Uterus (tissue), 4 donors: ENCODE data around the gene FOXD2. TPM values are rescaled to one million over a fixed set of nuclear protein-coding genes. Genes with fewer than 3 reads are reported as not detected.

Source experiments
- DNase-seq, 2 donors: peaks; one replicate each; pipeline ENCODE4 v3.0.0-alpha.2; 2019 to 2020
- H3K27ac ChIP-seq, 2 donors: fragments of 200-600 bp; sonication (generic); 1 replicate in 1 of 2; 2 replicates in 1 of 2; pipeline ENCODE4 v1.5.1; 2016 to 2018
- H3K27me3 ChIP-seq, 2 donors: fragments of 200-600 bp; sonication (generic); one replicate each; pipeline ENCODE4 v1.5.1; 2018 to 2019; ENCODE audit warnings: control low read depth in 1 of 2
- H3K36me3 ChIP-seq, 2 donors: fragments of 200-600 bp; sonication (generic); one replicate each; pipeline ENCODE4 v1.5.1; 2019; ENCODE audit warnings: control low read depth in 1 of 2
- H3K4me1 ChIP-seq, 2 donors: fragments of 200-600 bp; sonication (generic); one replicate each; pipeline ENCODE4 v1.5.1; 2018 to 2019; ENCODE audit warnings: control low read depth in 1 of 2
- H3K4me3 ChIP-seq, 2 donors: fragments of 200-600 bp; sonication (generic); 1 replicate in 1 of 2; 2 replicates in 1 of 2; pipeline ENCODE4 v1.5.1; 2018 to 2019; ENCODE audit warnings: mild to moderate bottlenecking in 1 of 2
- H3K9me3 ChIP-seq, 2 donors: fragments of 200-600 bp; sonication (generic); one replicate each; pipeline ENCODE4 v1.5.1; 2019; ENCODE audit warnings: control low read depth in 1 of 2
- POLR2A ChIP-seq, 2 donors: fragments of 450-650 bp; IDR thresholded peaks; one replicate each; pipeline ENCODE4 v1.6.1; 2016; ENCODE audit warnings: antibody characterized with exemption in 2 of 2, mild to moderate bottlenecking in 1 of 2, moderate library complexity in 1 of 2
- intact Hi-C: fragments of 100-400 bp; cut with DNase I; formaldehyde crosslinking; loops from one replicate; pipeline ENCODE4 v1.15.1; 2023; ENCODE audit warnings: low total_unique reads
- total RNA-seq, 4 donors: library from RNA; depleted of rRNA in 3 of 4; stranded (reverse); fragments of >200 nt in 3 of 4; gene quantifications; one replicate each; pipeline versions ENCODE4 v1.1.0 to v1.2.4, GENCODE V29; 2014 to 2023
- TF ChIP-seq, protein P1 (sequence below), 4 experiments: fragments of 200-600 bp in 2 of 4; fragments of 450-650 bp in 2 of 4; sonication (generic) in 2 of 4; IDR thresholded peaks; one replicate each; pipeline ENCODE4 v1.5.1; 2016 to 2019; ENCODE audit warnings: antibody characterized with exemption in 4 of 4, mild to moderate bottlenecking in 2 of 4, moderate library complexity in 1 of 4
- donor health status: DM: yes; HTN: yes; CAD: no.

Gene FOXD2
- total RNA-seq, 4 donors from 2014 or later: 0.62 to 0.67 TPM; not detected in 2

DNA sequence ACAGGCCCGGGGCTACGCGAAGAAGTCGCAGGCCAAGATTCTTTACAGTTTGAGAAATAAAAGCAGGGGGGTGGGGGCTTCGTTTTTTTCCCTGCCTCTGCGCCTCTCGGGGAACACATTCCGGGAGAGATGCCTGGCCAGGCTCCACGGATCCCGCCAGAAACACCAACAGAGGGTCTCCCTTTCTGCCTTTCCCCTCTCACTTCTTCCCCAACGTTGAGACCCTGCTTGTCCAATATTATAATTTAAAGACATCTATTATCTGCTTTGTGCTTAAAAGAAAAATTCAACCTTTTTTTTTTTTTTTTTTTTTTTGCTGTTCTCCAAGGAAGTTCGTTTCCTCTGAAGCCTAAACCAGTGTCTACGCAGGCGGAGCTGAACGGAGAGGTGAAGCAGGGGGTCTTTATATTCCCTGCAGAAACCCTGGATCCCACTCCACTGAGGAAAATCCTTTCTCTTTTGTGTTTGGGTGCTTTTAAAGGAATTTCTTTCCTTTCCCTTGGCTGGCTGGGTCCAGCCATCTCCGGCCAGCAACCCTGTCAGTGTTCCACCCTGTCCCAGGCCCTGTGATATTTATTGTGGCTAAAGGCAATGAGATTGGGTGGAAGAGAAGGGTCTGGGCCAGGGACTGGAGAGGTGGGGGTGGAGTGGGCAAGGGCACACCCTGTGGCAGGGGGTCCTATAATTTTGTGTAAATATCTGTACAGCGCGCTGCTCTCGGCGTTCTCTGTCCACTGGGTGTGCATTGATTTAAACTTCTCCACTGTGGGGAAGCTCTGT lies 2.2 kb downstream of the FOXD2 start:
- no peak for DNase-seq
- H3K4me3 ChIP-seq: no peak overlapping the region
- intact Hi-C loops: loop anchor here (10.0 kb wide), 1 partner anchor 275 kb away; no protein-coding TSS in a partner anchor
- H3K27me3 ChIP-seq: peaks cover 15 to 46% of the 10 kb centered on the region in 2 donors
- peaks cover 0 to 12% of the 10 kb centered on the region in 2 donors for H3K4me1 ChIP-seq
- no peaks in the 10 kb centered on the region for H3K36me3 ChIP-seq
- no peaks in the 10 kb centered on the region for H3K9me3 ChIP-seq
- no peak overlapping the region for H3K27ac ChIP-seq
- TF ChIP-seq POLR2A (IDR thresholded peaks at IDR 0.05): no peak
- TF ChIP-seq, protein P1, sequence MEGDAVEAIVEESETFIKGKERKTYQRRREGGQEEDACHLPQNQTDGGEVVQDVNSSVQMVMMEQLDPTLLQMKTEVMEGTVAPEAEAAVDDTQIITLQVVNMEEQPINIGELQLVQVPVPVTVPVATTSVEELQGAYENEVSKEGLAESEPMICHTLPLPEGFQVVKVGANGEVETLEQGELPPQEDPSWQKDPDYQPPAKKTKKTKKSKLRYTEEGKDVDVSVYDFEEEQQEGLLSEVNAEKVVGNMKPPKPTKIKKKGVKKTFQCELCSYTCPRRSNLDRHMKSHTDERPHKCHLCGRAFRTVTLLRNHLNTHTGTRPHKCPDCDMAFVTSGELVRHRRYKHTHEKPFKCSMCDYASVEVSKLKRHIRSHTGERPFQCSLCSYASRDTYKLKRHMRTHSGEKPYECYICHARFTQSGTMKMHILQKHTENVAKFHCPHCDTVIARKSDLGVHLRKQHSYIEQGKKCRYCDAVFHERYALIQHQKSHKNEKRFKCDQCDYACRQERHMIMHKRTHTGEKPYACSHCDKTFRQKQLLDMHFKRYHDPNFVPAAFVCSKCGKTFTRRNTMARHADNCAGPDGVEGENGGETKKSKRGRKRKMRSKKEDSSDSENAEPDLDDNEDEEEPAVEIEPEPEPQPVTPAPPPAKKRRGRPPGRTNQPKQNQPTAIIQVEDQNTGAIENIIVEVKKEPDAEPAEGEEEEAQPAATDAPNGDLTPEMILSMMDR (IDR thresholded peaks at IDR 0.05): no peak

DNA sequence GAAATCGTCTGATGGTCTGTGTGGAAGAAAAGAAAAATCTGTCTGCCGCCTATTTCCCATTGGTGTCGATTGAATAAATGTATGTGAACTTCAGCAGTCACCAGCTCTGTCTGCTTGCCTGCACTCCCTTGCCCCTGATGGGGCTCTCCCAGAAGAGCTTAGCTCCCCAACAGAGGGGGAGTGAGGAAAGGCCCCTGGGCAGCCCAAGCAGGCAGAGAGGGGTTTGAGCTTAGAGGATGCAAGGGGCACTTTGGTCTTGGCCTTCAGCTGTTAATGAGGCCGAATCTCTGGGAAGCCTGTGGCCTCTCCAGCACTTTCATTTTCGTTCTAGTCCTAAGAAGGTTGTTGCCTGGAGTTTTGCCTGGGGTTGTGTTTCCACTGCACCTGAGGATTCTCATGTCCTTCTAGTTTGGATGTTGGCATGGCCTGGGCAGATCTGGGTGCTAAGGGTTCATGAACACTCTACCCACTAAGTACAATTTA lies 2.8 kb downstream of the FOXD2 start:
- H3K36me3 ChIP-seq: no peaks in the 10 kb centered on the region
- intact Hi-C loops: no loop called here
- peaks cover 0 to 12% of the 10 kb centered on the region in 2 donors for H3K4me1 ChIP-seq
- H3K9me3 ChIP-seq: no peaks in the 10 kb centered on the region
- no peak overlapping the region for H3K4me3 ChIP-seq
- no peak for DNase-seq
- peaks cover 15 to 50% of the 10 kb centered on the region in 2 donors for H3K27me3 ChIP-seq
- no peak overlapping the region for H3K27ac ChIP-seq
- TF ChIP-seq, protein P1 (IDR thresholded peaks at IDR 0.05): no peak
- no peak for TF ChIP-seq POLR2A (IDR thresholded peaks at IDR 0.05)

DNA sequence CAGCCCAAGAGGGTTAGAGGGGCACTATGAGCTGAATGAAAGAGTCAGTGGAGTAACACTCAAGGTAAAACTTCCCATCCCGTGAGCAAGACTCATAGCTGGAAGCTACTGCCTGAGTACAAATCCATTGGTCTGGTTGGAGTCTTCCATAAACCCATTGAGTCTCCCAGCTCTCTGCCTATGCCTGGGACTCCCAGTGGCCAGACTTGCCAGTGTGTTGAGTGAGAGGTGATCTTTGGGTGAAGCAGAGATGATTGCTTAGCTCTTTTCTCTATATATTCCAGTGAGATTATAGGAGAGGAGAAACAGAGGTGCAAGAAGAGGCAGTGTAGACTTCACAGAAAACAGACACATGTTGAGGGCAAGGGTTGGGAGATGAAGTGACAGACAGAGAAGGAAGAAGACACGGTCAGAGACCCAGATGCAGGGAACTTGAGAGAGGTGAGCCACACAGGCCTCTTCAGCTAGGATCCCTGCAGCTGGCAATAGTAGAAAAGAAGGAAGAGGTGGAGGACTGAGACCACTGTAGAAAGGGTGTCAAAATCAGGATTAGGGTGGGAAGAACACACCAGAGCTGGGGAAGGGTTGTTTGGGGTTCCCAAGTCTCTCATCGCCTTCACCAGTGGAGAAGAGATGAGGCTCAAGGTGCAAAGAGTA lies 3.7 kb downstream of the FOXD2 start:
- Histone ChIP-seq H3K27ac (no peak overlapping the region), H3K36me3 (no peaks in the 10 kb centered on the region), H3K9me3 (no peaks in the 10 kb centered on the region), H3K4me1 (peaks cover 0 to 12% of the 10 kb centered on the region in 2 donors), H3K27me3 (peaks cover 15 to 50% of the 10 kb centered on the region in 2 donors), H3K4me3 (no peak overlapping the region)
- no peak for TF ChIP-seq POLR2A (IDR thresholded peaks at IDR 0.05)
- TF ChIP-seq, protein P1 (IDR thresholded peaks at IDR 0.05): no peak
- intact Hi-C loops: no loop called here
- DNase-seq: no peak

DNA sequence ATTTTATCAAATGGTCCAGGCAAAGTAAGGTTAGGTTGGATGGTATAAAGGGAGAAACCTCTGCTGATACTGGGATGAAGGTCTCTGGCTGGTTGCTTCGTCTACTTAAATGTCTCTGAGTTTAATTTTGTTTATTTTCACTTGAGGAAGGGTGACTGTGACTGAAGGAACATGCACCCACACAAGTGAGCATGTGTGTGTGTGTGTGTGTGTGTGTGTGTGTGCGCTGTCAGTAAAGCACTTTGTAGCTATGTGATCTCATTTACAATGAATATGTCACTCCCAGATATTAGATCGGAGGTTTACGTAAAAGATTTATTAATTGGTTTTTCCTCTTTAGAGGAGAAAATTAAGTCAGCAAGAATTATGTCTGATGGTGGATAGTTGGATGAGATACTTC lies 4.4 kb downstream of the FOXD2 start:
- no peak for DNase-seq
- peaks cover 15 to 51% of the 10 kb centered on the region in 2 donors for H3K27me3 ChIP-seq
- peaks cover 0 to 8% of the 10 kb centered on the region in 2 donors for H3K4me1 ChIP-seq
- no peaks in the 10 kb centered on the region for H3K9me3 ChIP-seq
- no peak overlapping the region for H3K27ac ChIP-seq
- no peak overlapping the region for H3K4me3 ChIP-seq
- intact Hi-C loops: no loop called here
- TF ChIP-seq, protein P1 (IDR thresholded peaks at IDR 0.05): no peak
- no peak for TF ChIP-seq POLR2A (IDR thresholded peaks at IDR 0.05)
- H3K36me3 ChIP-seq: no peaks in the 10 kb centered on the region
